H1 (cell line): ENCODE data around the gene TMEM150A. TPM values are rescaled to one million over a fixed set of nuclear protein-coding genes. Genes with fewer than 3 reads are reported as not detected.
A peak's percentile ranks its signal among the peaks of the same experiment; 100 is the strongest.

ENCODE experiments used
- CTCF ChIA-PET: fragments of 300-600 bp; sonication (Branson Sonifier 250); formaldehyde crosslinking; loops from one replicate; lab custom pipeline; 2021; ENCODE audit not compliant: partially characterized antibody; lab: Charles Lee
- POLR2A ChIA-PET: fragments of 300-600 bp; sonication (Branson Sonifier 250); formaldehyde crosslinking; loops from one replicate; lab custom pipeline; 2021; ENCODE audit warnings: inconsistent platforms; ENCODE audit not compliant: partially characterized antibody; lab: Charles Lee
- DNase-seq, 2 experiments: peaks; one replicate each; pipeline versions ENCODE4 v3.0.0 to v3.0.0-alpha.2; 2010 to 2022; ENCODE audit warnings: low spot score in 2 of 2, low read depth in 1 of 2, mixed read lengths in 1 of 2
- FAIRE-seq: peaks from 2 replicates; lab custom pipeline; 2011; peaks lifted over from hg19 to GRCh38; lab: Jason Lieb, UNC
- H2AFZ ChIP-seq: 2 replicates; pipeline ENCODE4 v1.8.1; 2012; ENCODE audit warnings: low read length, inconsistent platforms
- H2AK5ac ChIP-seq: 2 replicates; pipeline ENCODE4 v1.6.1; 2013; ENCODE audit warnings: low read depth, low read length
- H2BK120ac ChIP-seq: replicated peaks from 2 replicates; pipeline ENCODE3; 2013; ENCODE audit warnings: low read depth, low read length, inconsistent platforms
- H2BK12ac ChIP-seq: 2 replicates; pipeline ENCODE4 v1.6.1; 2013; ENCODE audit warnings: low read depth, low read length
- H2BK15ac ChIP-seq: 2 replicates; pipeline ENCODE4 v1.6.1; 2013; ENCODE audit warnings: low read length
- H2BK20ac ChIP-seq: 2 replicates; pipeline ENCODE4 v1.6.1; 2013; ENCODE audit warnings: low read length
- H2BK5ac ChIP-seq: 2 replicates; pipeline ENCODE4 v1.6.1; 2013; ENCODE audit warnings: low read depth, low read length
- H3K14ac ChIP-seq: 2 replicates; pipeline ENCODE4 v1.6.1; 2013; ENCODE audit warnings: inconsistent platforms; ENCODE audit not compliant: insufficient read length
- H3K18ac ChIP-seq: 2 replicates; pipeline ENCODE4 v1.6.1; 2013; ENCODE audit warnings: low read length; ENCODE audit errors: extremely low read depth
- H3K23ac ChIP-seq: 2 replicates; pipeline ENCODE4 v1.6.1; 2013; ENCODE audit warnings: inconsistent platforms; ENCODE audit not compliant: insufficient read length
- H3K23me2 ChIP-seq: 2 replicates; pipeline ENCODE4 v1.6.1; 2013; ENCODE audit warnings: low read depth, low read length
- H3K27ac ChIP-seq: 2 replicates; pipeline ENCODE4 v1.6.1; 2011; ENCODE audit warnings: low read depth, low read length, inconsistent platforms
- H3K27me3 ChIP-seq, 4 experiments: replicated peaks in 1 of 4; 1 replicate in 1 of 4; 2 replicates in 3 of 4; pipeline versions ENCODE4 v1.6.1 to v1.8.1; 2011 to 2013; ENCODE audit warnings: low read length in 3 of 4, mild to moderate bottlenecking in 3 of 4, inconsistent platforms in 2 of 4, mixed read lengths in 2 of 4, moderate library complexity in 1 of 4; ENCODE audit not compliant: control insufficient read depth in 3 of 4, insufficient read depth in 3 of 4; ENCODE audit errors: extremely low read depth in 1 of 4
- H3K36me3 ChIP-seq, 4 experiments: 2 replicates each; pipeline versions ENCODE4 v1.6.1 to v1.8.1; 2011 to 2013; ENCODE audit warnings: mild to moderate bottlenecking in 4 of 4, low read length in 3 of 4, moderate library complexity in 2 of 4, control low read depth in 1 of 4, inconsistent platforms in 1 of 4; ENCODE audit not compliant: insufficient read depth in 4 of 4, control insufficient read depth in 2 of 4
- H3K4ac ChIP-seq: replicated peaks from 2 replicates; pipeline ENCODE3; 2013; ENCODE audit warnings: low read length, low read depth, mixed read lengths, inconsistent platforms; ENCODE audit not compliant: insufficient read length
- H3K4me1 ChIP-seq, 4 experiments: replicated peaks in 1 of 4; 1 replicate in 1 of 4; 2 replicates in 3 of 4; pipeline versions ENCODE4 v1.6.1 to v1.8.1; 2011 to 2013; ENCODE audit warnings: low read length in 3 of 4, inconsistent platforms in 2 of 4, mixed read lengths in 1 of 4; ENCODE audit not compliant: insufficient read depth in 4 of 4, control insufficient read depth in 3 of 4
- H3K4me2 ChIP-seq, 2 experiments: 2 replicates each; pipeline versions ENCODE4 v1.6.1 to v1.8.1; 2011 to 2013; ENCODE audit warnings: low read depth in 2 of 2, low read length in 2 of 2, control low read depth in 1 of 2, inconsistent platforms in 1 of 2, mild to moderate bottlenecking in 1 of 2; ENCODE audit not compliant: insufficient read depth in 1 of 2
- H3K4me3 ChIP-seq, 4 experiments: fragments of 200-600, 300-600 bp in 1 of 4; sonication (generic), shearing (Covaris generic), sonication (Bioruptor Twin) in 1 of 4; 2 replicates each; pipeline versions ENCODE4 v1.5.1 to v1.8.1; 2011 to 2016; ENCODE audit warnings: low read length in 4 of 4, low read depth in 3 of 4, control low read depth in 2 of 4, inconsistent platforms in 2 of 4, mild to moderate bottlenecking in 2 of 4, mixed read lengths in 1 of 4, moderate library complexity in 1 of 4; ENCODE audit not compliant: insufficient read depth in 2 of 4; ENCODE audit errors: extremely low read depth in 1 of 4
- H3K56ac ChIP-seq: replicated peaks from 2 replicates; pipeline ENCODE3; 2013; ENCODE audit warnings: low read depth, mild to moderate bottlenecking, mixed read lengths, low read length, inconsistent platforms; ENCODE audit not compliant: insufficient read length
- H3K79me1 ChIP-seq: 2 replicates; pipeline ENCODE4 v1.6.1; 2013; ENCODE audit warnings: low read depth, low read length, control low read depth
- H3K79me2 ChIP-seq, 2 experiments: 2 replicates each; pipeline versions ENCODE4 v1.6.1 to v1.8.1; 2012 to 2013; ENCODE audit warnings: low read length in 2 of 2, mild to moderate bottlenecking in 2 of 2, inconsistent platforms in 1 of 2; ENCODE audit not compliant: insufficient read depth in 2 of 2, control insufficient read depth in 1 of 2
- H3K9ac ChIP-seq, 4 experiments: replicated peaks in 1 of 4; 1 replicate in 1 of 4; 2 replicates in 3 of 4; pipeline versions ENCODE4 v1.6.1 to v1.8.1; 2011 to 2013; ENCODE audit warnings: low read depth in 3 of 4, low read length in 3 of 4, control low read depth in 2 of 4, mild to moderate bottlenecking in 2 of 4, moderate library complexity in 2 of 4, inconsistent platforms in 1 of 4; ENCODE audit errors: extremely low read depth in 1 of 4
- H3K9me3 ChIP-seq, 2 experiments: 2 replicates each; pipeline versions ENCODE4 v1.6.1 to v1.8.1; 2012 to 2013; ENCODE audit warnings: mild to moderate bottlenecking in 2 of 2, moderate library complexity in 2 of 2, control low read depth in 1 of 2, inconsistent platforms in 1 of 2, low read depth in 1 of 2, low read length in 1 of 2, mixed read lengths in 1 of 2; ENCODE audit not compliant: insufficient read depth in 2 of 2
- H4K20me1 ChIP-seq, 2 experiments: replicated peaks in 1 of 2; 2 replicates each; pipeline versions ENCODE3 to v1.8.1; 2011 to 2013; ENCODE audit warnings: inconsistent platforms in 2 of 2, low read length in 2 of 2, mild to moderate bottlenecking in 1 of 2; ENCODE audit not compliant: insufficient read depth in 2 of 2, control insufficient read depth in 1 of 2
- H4K5ac ChIP-seq: 2 replicates; pipeline ENCODE4 v1.6.1; 2013; ENCODE audit warnings: low read length, low read depth, mixed read lengths, inconsistent platforms; ENCODE audit not compliant: insufficient read length
- H4K8ac ChIP-seq: 2 replicates; pipeline ENCODE4 v1.8.0; 2013; ENCODE audit warnings: mild to moderate bottlenecking, moderate library complexity, low read length, inconsistent platforms; ENCODE audit not compliant: insufficient read depth; ENCODE audit errors: extremely low read depth
- H4K91ac ChIP-seq: replicated peaks from 2 replicates; pipeline ENCODE3; 2013; ENCODE audit warnings: low read length, mixed read lengths, inconsistent platforms; ENCODE audit not compliant: insufficient read length
- CBX8 ChIP-seq: fragments of 300-800, 300-1000 bp; sonication (generic); IDR thresholded peaks from 2 replicates; pipeline ENCODE4 v1.7.1; 2016; ENCODE audit warnings: low read depth, low read length, borderline replicate concordance
- CHD2 ChIP-seq: IDR thresholded peaks from 2 replicates; pipeline ENCODE4 v1.6.1; 2012; ENCODE audit warnings: low read length, improper control_type of control experiment
- GABPA ChIP-seq: IDR thresholded peaks from 2 replicates; pipeline ENCODE4 v1.6.1; 2011; ENCODE audit warnings: mild to moderate bottlenecking, low read length, moderate library complexity, borderline replicate concordance; ENCODE audit not compliant: insufficient read depth
- JUN ChIP-seq: IDR thresholded peaks from 2 replicates; pipeline ENCODE4 v1.6.1; 2011; ENCODE audit warnings: low read depth, mild to moderate bottlenecking, improper control_type of control experiment, low read length
- POLR2AphosphoS5 ChIP-seq: IDR thresholded peaks from 2 replicates; pipeline ENCODE4 v1.6.1; 2011; ENCODE audit warnings: low read depth, low read length
- WGBS, 2 experiments: shearing (Covaris generic) in 1 of 2; methylation state at CpG; one replicate each; pipeline versions ENCODE4 v1.1.6 to v1.1.7; 2013 to 2015; ENCODE audit warnings: low lambda C conversion rate in 2 of 2, mixed read lengths in 2 of 2, inconsistent platforms in 1 of 2, low coverage in 1 of 2, missing lambda C conversion rate in 1 of 2; ENCODE audit not compliant: insufficient replicate concordance in 2 of 2, insufficient coverage in 1 of 2, insufficient read length in 1 of 2; ENCODE audit errors: extremely low coverage in 1 of 2, missing lambda C conversion rate in 1 of 2; 5-methylcytosine and 5-hydroxymethylcytosine counted together
- polyA plus RNA-seq, 7 experiments: library from polyadenylated mRNA; depleted of rRNA in 3 of 7; stranded (reverse) in 5 of 7; unstranded in 2 of 7; fragments of >200 nt in 5 of 7; fragments of 200-250 nt in 2 of 7; gene quantifications; 1 replicate in 5 of 7; 2 replicates in 1 of 7; 4 replicates in 1 of 7; pipeline versions ENCODE4 v1.2.1 to v1.2.3, GENCODE V29; 2011 to 2013; ENCODE audit warnings: missing spikeins in 2 of 7, mixed read lengths in 2 of 7
- total RNA-seq: library from RNA; stranded (reverse); fragmentation: NEBNext Ultra II Directional; extraction: Animal tissue kit (Norgen Biotek cat#: 25700); gene quantifications from 2 replicates; pipeline ENCODE4 v1.2.1, GENCODE V29; 2021

The TMEM150A gene
- total and polyA plus RNA-seq, 2 of the 8 experiments (the other 6 are each of a cell fraction or from before 2014, with no cell fraction given), result 19.8 to 29.9 TPM

- ChIA-PET POLR2A (interaction anchor here (0.6 to 3.8 kb wide), 14 partner anchors 10 to 182 kb away, joined by 3 to 39 read pairs (median 7); partner anchors contain the start of genes C2orf68, MAT2A, VAMP5 and VAMP8), CTCF (interaction anchor here (0.8 to 2.5 kb wide), 9 partner anchors 8 to 174 kb away, joined by 3 to 6 read pairs (median 4); partner anchors contain the start of gene TMEM150A)
- FAIRE-seq, result no peak
- Histone ChIP-seq H3K36me3 (peaks cover 4 to 21% (median 7%) of the 10 kb centered on the region in 4 experiments; a peak in 4 of 8 replicates), H3K23me2 (peaks cover 13% of the 10 kb centered on the region), H2BK120ac (no peak overlapping the region), H4K8ac (peak overlapping the region; percentile 93; the same call in 1 of the 2 replicates), H3K4me2 (peak overlapping the region; percentile 78 to 98), H3K23ac (no peak overlapping the region), H3K18ac (no peak overlapping the region), H3K9ac (peak overlapping the region; percentile 63 to 94 (median 89)), H2BK5ac (no peak overlapping the region), H3K9me3 (no peaks in the 10 kb centered on the region), H3K79me1 (peaks cover 2% of the 10 kb centered on the region; the same call in 1 of the 2 replicates), H2AK5ac (no peak overlapping the region), H4K5ac (no peak overlapping the region), H3K4ac (no peak overlapping the region), H2BK20ac (no peak overlapping the region), H2AFZ (peak overlapping the region; percentile 96; the same call in 1 of the 2 replicates), H4K20me1 (peaks cover 2 to 7% of the 10 kb centered on the region in 2 experiments), H3K27me3 (peaks cover 0 to 3% (median 0%) of the 10 kb centered on the region in 4 experiments; a peak in 2 of 7 replicates), H3K14ac (no peak overlapping the region), H3K56ac (no peak overlapping the region), H4K91ac (peak overlapping the region; percentile 68)
- no peak for TF ChIP-seq JUN
- TF ChIP-seq CBX8, result no peak
- TF ChIP-seq GABPA, result no peak
- TF ChIP-seq POLR2AphosphoS5, result no peak
- no peak for TF ChIP-seq CHD2
- TF ChIP-seq, all 59 proteins: peak for 0
- H3K4me1 ChIP-seq, result peaks cover 0 to 11% (median 3%) of the 10 kb centered on the region in 4 experiments; a peak in 4 of 7 replicates
- peak overlapping the region; percentile 77 to 88 (median 84) for H3K4me3 ChIP-seq
- no peak overlapping the region for H2BK12ac ChIP-seq
- H2BK15ac ChIP-seq, result no peak overlapping the region
- peak overlapping the region; percentile 83 for H3K27ac ChIP-seq
- peaks cover 0 to 18% of the 10 kb centered on the region in 2 experiments; a peak in 3 of 4 replicates for H3K79me2 ChIP-seq
- DNase-seq, result no peak
- WGBS, 2 experiments, result 26% methylated on average over 13 of the region's 13 CpGs; no CpG with 5 or more reads in 1 of the 2 experiments
Observed at GRCh38 chr2:85594715-85595300, 7.7 kb downstream of the TMEM150A start.
